GM12878 (cell line): ENCODE data around the gene DYNC1H1. TPM values are rescaled to one million over a fixed set of nuclear protein-coding genes. Genes with fewer than 3 reads are reported as not detected.

Source experiments
- ATAC-seq: fragments of 200-7000 bp; cut with Tn5 transposase; 3 replicates; pipeline ENCODE4 v1.9.1; 2020; ENCODE audit warnings: mild to moderate bottlenecking, moderate library complexity
- BruUV-seq: library from RNA; stranded (reverse); fragments of 400-500 nt; replicated peaks from 2 replicates; lab custom pipeline; 2021; lab: Mats Ljungman, UMichigan
- CTCF ChIA-PET: fragments of 300-600 bp; sonication (Branson Sonifier 250); formaldehyde crosslinking; extraction: SDS; loops from one replicate; lab custom pipeline; 2021; ENCODE audit warnings: inconsistent platforms; lab: Yijun Ruan, JAX
- POLR2A ChIA-PET: fragments of 350-600 bp; formaldehyde crosslinking; extraction: SDS; loops from one replicate; lab custom pipeline; 2021; ENCODE audit warnings: inconsistent platforms; lab: Charles Lee
- RAD21 ChIA-PET: fragments of 300-600 bp; sonication (Branson Sonifier 250); formaldehyde crosslinking; loops from one replicate; lab custom pipeline; 2023; ENCODE audit warnings: antibody characterized with exemption; ENCODE audit not compliant: unreplicated experiment; lab: Charles Lee
- SMC1A ChIA-PET: fragments of 300-600 bp; sonication (Branson Sonifier 250); formaldehyde crosslinking; loops from one replicate; lab custom pipeline; 2023; ENCODE audit not compliant: unreplicated experiment, uncharacterized antibody; lab: Charles Lee
- DNase-seq: peaks from one replicate; pipeline ENCODE4 v3.0.0-alpha.2; 2011; ENCODE audit warnings: low read depth, low spot score
- FAIRE-seq: peaks from 3 replicates; lab custom pipeline; 2011; peaks lifted over from hg19 to GRCh38; lab: Jason Lieb, UNC
- H2AFZ ChIP-seq: 2 replicates; pipeline ENCODE4 v1.6.0; 2011; ENCODE audit warnings: low read depth, low read length, control low read depth; ENCODE audit not compliant: control insufficient read depth
- H3K27ac ChIP-seq: 2 replicates; pipeline ENCODE4 v1.5.1; 2011; ENCODE audit warnings: control low read depth; ENCODE audit not compliant: control insufficient read depth, insufficient read depth
- H3K27me3 ChIP-seq, 2 experiments: replicated peaks in 1 of 2; 2 replicates each; pipeline versions ENCODE4 v1.6.0 to v1.6.1; 2011; ENCODE audit warnings: low read length in 1 of 2; ENCODE audit not compliant: control insufficient read depth in 2 of 2, insufficient read depth in 2 of 2
- H3K36me3 ChIP-seq, 2 experiments: 2 replicates each; pipeline ENCODE4 v1.5.1; 2011; ENCODE audit warnings: low read length in 1 of 2; ENCODE audit not compliant: control insufficient read depth in 2 of 2, insufficient read depth in 2 of 2
- H3K4me1 ChIP-seq: 2 replicates; pipeline ENCODE4 v1.6.1; 2011; ENCODE audit warnings: mild to moderate bottlenecking, low read length, moderate library complexity, mixed read lengths; ENCODE audit not compliant: control insufficient read depth, insufficient read depth
- H3K4me2 ChIP-seq: 2 replicates; pipeline ENCODE4 v1.6.0; 2011; ENCODE audit warnings: control low read depth; ENCODE audit not compliant: control insufficient read depth, insufficient read depth
- H3K4me3 ChIP-seq: fragments of 200-600 bp; sonication (generic); 2 replicates; pipeline ENCODE4 v1.5.1; 2016
- H3K79me2 ChIP-seq: 2 replicates; pipeline ENCODE4 v1.6.0; 2011; ENCODE audit warnings: low read length; ENCODE audit not compliant: control insufficient read depth, insufficient read depth
- H3K9ac ChIP-seq: 2 replicates; pipeline ENCODE4 v1.8.0; 2011; ENCODE audit warnings: low read length, control low read depth, mixed read lengths; ENCODE audit not compliant: control insufficient read depth, insufficient read depth
- H3K9me3 ChIP-seq: replicated peaks from 3 replicates; pipeline ENCODE4 v1.5.1; 2011; ENCODE audit warnings: mild to moderate bottlenecking, low read length; ENCODE audit not compliant: control insufficient read depth, insufficient read depth
- H4K20me1 ChIP-seq: 2 replicates; pipeline ENCODE4 v1.6.0; 2011; ENCODE audit not compliant: control insufficient read depth, insufficient read depth
- ATF7 ChIP-seq: fragments of 450-650 bp; IDR thresholded peaks from 2 replicates; pipeline ENCODE4 v1.6.1; 2016; ENCODE audit warnings: low read depth, mild to moderate bottlenecking
- CBX3 ChIP-seq: fragments of 200-600 bp; sonication (generic); IDR thresholded peaks from 2 replicates; pipeline ENCODE4 v1.6.1; 2016; ENCODE audit warnings: low read depth, borderline replicate concordance
- CREB1 ChIP-seq: IDR thresholded peaks from 2 replicates; pipeline ENCODE4 v1.6.1; 2012; ENCODE audit warnings: low read depth, mild to moderate bottlenecking, inconsistent platforms
- EED ChIP-seq: sonication (generic); IDR thresholded peaks from 2 replicates; pipeline ENCODE4 v1.6.1; 2016; ENCODE audit warnings: antibody characterized with exemption, low read depth
- EGR1 ChIP-seq, 2 experiments: IDR thresholded peaks; 1 replicate in 1 of 2; 2 replicates in 1 of 2; pipeline ENCODE4 v1.6.1; 2011 to 2012; ENCODE audit warnings: low read depth in 2 of 2, low read length in 2 of 2, borderline replicate concordance in 1 of 2, mild to moderate bottlenecking in 1 of 2, moderate library complexity in 1 of 2
- EP300 ChIP-seq, 2 experiments: fragments of 150-350 bp in 1 of 2; IDR thresholded peaks; 2 replicates each; pipeline ENCODE4 v1.6.1; 2011 to 2012; ENCODE audit warnings: low read depth in 2 of 2, low read length in 2 of 2, borderline replicate concordance in 1 of 2, improper control_type of control experiment in 1 of 2, inconsistent platforms in 1 of 2; ENCODE audit not compliant: control insufficient read depth in 1 of 2
- HDAC2 ChIP-seq: fragments of 200-600 bp; sonication (generic); IDR thresholded peaks from 2 replicates; pipeline ENCODE4 v1.6.1; 2017
- KDM1A ChIP-seq: fragments of 200-600 bp; sonication (generic); IDR thresholded peaks from 2 replicates; pipeline ENCODE4 v1.6.1; 2016; ENCODE audit warnings: borderline replicate concordance
- MEF2B ChIP-seq: fragments of 450-650 bp; IDR thresholded peaks from 2 replicates; pipeline ENCODE4 v1.6.1; 2018; ENCODE audit warnings: mild to moderate bottlenecking, moderate library complexity; ENCODE audit not compliant: partially characterized antibody, poor library complexity, severe bottlenecking
- MXI1 ChIP-seq: fragments of 150-350 bp; IDR thresholded peaks from 2 replicates; pipeline ENCODE4 v1.6.1; 2011; ENCODE audit warnings: low read depth, mild to moderate bottlenecking, inconsistent platforms, low read length, improper control_type of control experiment
- NFIC ChIP-seq: IDR thresholded peaks from 2 replicates; pipeline ENCODE4 v1.6.1; 2012; ENCODE audit warnings: low read depth, mild to moderate bottlenecking, inconsistent platforms, low read length, moderate library complexity
- NR2C2 ChIP-seq: IDR thresholded peaks from 2 replicates; pipeline ENCODE4 v1.6.1; 2011; ENCODE audit warnings: borderline replicate concordance, low read depth; ENCODE audit not compliant: control insufficient read depth, insufficient read length
- whole genome bisulfite sequencing: methylation state at CpG from one replicate; pipeline ENCODE4 v1.1.6; 2016; ENCODE audit warnings: low lambda C conversion rate; ENCODE audit not compliant: insufficient replicate concordance, insufficient coverage; ENCODE audit errors: missing lambda C conversion rate; 5-methylcytosine and 5-hydroxymethylcytosine counted together
- in situ Hi-C: fragments of 300-500 bp; cut with MboI; formaldehyde crosslinking; loops from 9 replicates; pipeline ENCODE4 v1.14.3; 2018; ENCODE audit warnings: mixed read lengths
- intact Hi-C: fragments of 100-400 bp; cut with micrococcal nuclease; formaldehyde crosslinking; loops from one replicate; pipeline ENCODE4 v1.14.2; 2022; ENCODE audit not compliant: unreplicated experiment
- polyA plus RNA-seq, 11 experiments: library from polyadenylated mRNA; depleted of rRNA in 4 of 11; unstranded in 6 of 11; stranded (reverse) in 5 of 11; fragments of >200 nt; fragmentation: Nextera tagmentation in 4 of 11; fragmentation: Illumina TruSeq in 1 of 11; extraction: Ambion mirVana in 4 of 11; extraction: Trizol in 1 of 11; gene quantifications; 1 replicate in 1 of 11; 2 replicates in 10 of 11; pipeline versions ENCODE4 v1.2.1 to v1.2.3, GENCODE V29; 2011 to 2016; ENCODE audit warnings: inconsistent platforms in 2 of 11, missing spikeins in 2 of 11, low read depth in 1 of 11
- total RNA-seq, 4 experiments: library from RNA; depleted of rRNA in 3 of 4; stranded (reverse); fragments of >200 nt in 3 of 4; fragmentation: Illumina TruSeq in 1 of 4; extraction: Trizol in 1 of 4; gene quantifications; 2 replicates each; pipeline versions ENCODE4 v1.2.1 to v1.2.3, GENCODE V29; 2013 to 2021
- TF ChIP-seq, protein P1 (sequence below): IDR thresholded peaks from 2 replicates; pipeline ENCODE4 v1.6.1; 2012; ENCODE audit warnings: low read depth, low read length, improper control_type of control experiment
- TF ChIP-seq, protein P2 (sequence below): IDR thresholded peaks from 2 replicates; pipeline ENCODE4 v1.6.1; 2012; ENCODE audit warnings: low read length, inconsistent platforms
- TF ChIP-seq, protein P3 (sequence below): fragments of 450-650 bp; formaldehyde crosslinking; IDR thresholded peaks from 2 replicates; pipeline ENCODE4 v1.5.0; 2022; ENCODE audit warnings: mild to moderate bottlenecking, missing genetic modification characterization

DYNC1H1 gene
- total and polyA plus RNA-seq, 10 of the 15 experiments (the other 5 are each of a cell fraction or from before 2014, with no cell fraction given) = 38.4 to 291 (median 111) TPM

DNA sequence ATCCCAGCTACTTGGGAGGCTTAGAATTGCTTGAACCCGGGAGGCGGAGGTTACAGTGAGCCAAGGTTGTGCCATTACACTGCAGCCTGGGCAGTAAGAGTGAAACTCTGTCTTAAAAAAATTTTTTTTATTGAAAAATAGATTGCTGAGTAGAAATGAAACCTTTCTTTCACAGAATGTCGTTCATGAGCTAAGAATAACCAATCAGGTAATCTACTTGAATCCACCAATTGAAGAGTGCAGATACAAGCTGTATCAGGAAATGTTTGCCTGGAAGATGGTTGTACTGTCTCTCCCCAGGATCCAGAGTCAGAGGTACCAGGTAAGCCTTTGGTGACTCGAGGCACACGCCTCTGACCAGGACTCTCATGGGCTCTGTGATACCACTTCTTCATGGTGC lies 27.0 kb downstream of the DYNC1H1 start (continued):
- TF ChIP-seq, protein P1, sequence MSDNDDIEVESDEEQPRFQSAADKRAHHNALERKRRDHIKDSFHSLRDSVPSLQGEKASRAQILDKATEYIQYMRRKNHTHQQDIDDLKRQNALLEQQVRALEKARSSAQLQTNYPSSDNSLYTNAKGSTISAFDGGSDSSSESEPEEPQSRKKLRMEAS = no peak
- TF ChIP-seq HDAC2 (no peak), NFIC (peak; percentile 49; the same call in 1 of the 2 replicates), CREB1 (no peak), MEF2B (peak; percentile 38), EED (0 out of 2 replicates have a peak, but pooled peaks have one; percentile 14), ATF7 (peak; percentile 40; the same call in 1 of the 2 replicates), MXI1 (no peak)
- TF ChIP-seq, protein P2, sequence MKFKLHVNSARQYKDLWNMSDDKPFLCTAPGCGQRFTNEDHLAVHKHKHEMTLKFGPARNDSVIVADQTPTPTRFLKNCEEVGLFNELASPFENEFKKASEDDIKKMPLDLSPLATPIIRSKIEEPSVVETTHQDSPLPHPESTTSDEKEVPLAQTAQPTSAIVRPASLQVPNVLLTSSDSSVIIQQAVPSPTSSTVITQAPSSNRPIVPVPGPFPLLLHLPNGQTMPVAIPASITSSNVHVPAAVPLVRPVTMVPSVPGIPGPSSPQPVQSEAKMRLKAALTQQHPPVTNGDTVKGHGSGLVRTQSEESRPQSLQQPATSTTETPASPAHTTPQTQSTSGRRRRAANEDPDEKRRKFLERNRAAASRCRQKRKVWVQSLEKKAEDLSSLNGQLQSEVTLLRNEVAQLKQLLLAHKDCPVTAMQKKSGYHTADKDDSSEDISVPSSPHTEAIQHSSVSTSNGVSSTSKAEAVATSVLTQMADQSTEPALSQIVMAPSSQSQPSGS = 0 out of 2 replicates have a peak, but pooled peaks have one; percentile 58

DNA sequence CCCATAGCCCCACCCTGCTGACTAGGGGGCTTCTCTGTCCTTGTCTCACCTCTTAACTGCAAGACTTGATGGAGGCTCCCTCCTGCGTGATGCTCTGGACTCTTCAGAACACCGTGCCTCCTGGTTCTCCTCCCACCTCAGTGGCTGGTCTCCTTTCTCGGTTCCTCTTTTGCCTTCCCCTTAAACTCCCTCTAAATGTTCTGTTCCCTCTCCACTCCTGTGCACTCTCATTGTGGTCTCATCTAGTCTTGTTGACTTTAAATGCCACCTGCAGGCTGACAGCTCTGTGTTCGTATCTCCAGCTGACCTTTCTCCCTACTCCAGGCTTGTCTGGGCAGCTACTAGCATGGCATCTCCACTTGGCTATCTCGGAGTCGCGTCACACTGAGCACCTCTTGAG lies 28.3 kb downstream of the DYNC1H1 start:
- H3K36me3 ChIP-seq = peaks cover 19 to 38% of the 10 kb centered on the region in 2 experiments
- H3K4me2 ChIP-seq = peak overlapping the region; percentile 59
- H3K27me3 ChIP-seq = no peaks in the 10 kb centered on the region
- H3K9me3 ChIP-seq = no peaks in the 10 kb centered on the region
- BruUV-seq = no TSS peak
- H3K4me3 ChIP-seq = peak overlapping the region; percentile 37; the same call in 1 of the 2 replicates
- ChIA-PET POLR2A (interaction anchor here (1.0 to 1.5 kb wide), 3 partner anchors 27 to 95 kb away, joined by 3 to 10 read pairs (median 3); no protein-coding TSS in a partner anchor), SMC1A (interaction anchor here (0.6 to 5.8 kb wide), 11 partner anchors 11 to 1276 kb away, joined by 3 to 67 read pairs (median 3); partner anchors contain the start of gene DYNC1H1), RAD21 (interaction anchor here (1.0 to 3.8 kb wide), 10 partner anchors 26 to 326 kb away, joined by 3 to 33 read pairs (median 5); partner anchors contain the start of genes DYNC1H1 and MOK), CTCF (interaction anchor here (0.9 to 3.5 kb wide), 15 partner anchors 9 to 286 kb away, joined by 3 to 44 read pairs (median 8); partner anchors contain the start of gene DYNC1H1)
- intact Hi-C loops (loop anchor here (5.0 kb wide), 1 partner anchor 285 kb away; no protein-coding TSS in a partner anchor), in situ Hi-C loops (no loop called here)
- 8% methylated on average over 7 of the region's 7 CpGs for WGBS
- no peaks in the 10 kb centered on the region for H3K79me2 ChIP-seq
- peak; percentile 97 for ATAC-seq
- no peak overlapping the region for H2AFZ ChIP-seq
- H3K4me1 ChIP-seq = peaks cover 29% of the 10 kb centered on the region
- FAIRE-seq = peak; percentile 95
- no peak overlapping the region for H3K9ac ChIP-seq
- H4K20me1 ChIP-seq = no peaks in the 10 kb centered on the region
- H3K27ac ChIP-seq = peak overlapping the region; percentile 29; the same call in 1 of the 2 replicates
- peak; percentile 84 for DNase-seq
- TF ChIP-seq KDM1A (no peak), EGR1 (IDR thresholded peaks at IDR 0.05; ENCODE audit: borderline replicate concordance in 1 of 2, low read depth in 2 of 2, low read length in 2 of 2) (0 out of 3 replicates have a peak, but pooled peaks of 1 of the 2 experiments have one; percentile 14), NR2C2 (no peak), CBX3 (no peak), EP300 (IDR thresholded peaks at IDR 0.05; ENCODE audit: borderline replicate concordance in 1 of 2, control insufficient read depth in 1 of 2, low read depth in 2 of 2, low read length in 2 of 2) (peak; percentile 43 to 86; a peak in 3 of 4 replicates)
- TF ChIP-seq, protein P2 = no peak; the same call in 1 of the 2 replicates
- TF ChIP-seq, protein P3, sequence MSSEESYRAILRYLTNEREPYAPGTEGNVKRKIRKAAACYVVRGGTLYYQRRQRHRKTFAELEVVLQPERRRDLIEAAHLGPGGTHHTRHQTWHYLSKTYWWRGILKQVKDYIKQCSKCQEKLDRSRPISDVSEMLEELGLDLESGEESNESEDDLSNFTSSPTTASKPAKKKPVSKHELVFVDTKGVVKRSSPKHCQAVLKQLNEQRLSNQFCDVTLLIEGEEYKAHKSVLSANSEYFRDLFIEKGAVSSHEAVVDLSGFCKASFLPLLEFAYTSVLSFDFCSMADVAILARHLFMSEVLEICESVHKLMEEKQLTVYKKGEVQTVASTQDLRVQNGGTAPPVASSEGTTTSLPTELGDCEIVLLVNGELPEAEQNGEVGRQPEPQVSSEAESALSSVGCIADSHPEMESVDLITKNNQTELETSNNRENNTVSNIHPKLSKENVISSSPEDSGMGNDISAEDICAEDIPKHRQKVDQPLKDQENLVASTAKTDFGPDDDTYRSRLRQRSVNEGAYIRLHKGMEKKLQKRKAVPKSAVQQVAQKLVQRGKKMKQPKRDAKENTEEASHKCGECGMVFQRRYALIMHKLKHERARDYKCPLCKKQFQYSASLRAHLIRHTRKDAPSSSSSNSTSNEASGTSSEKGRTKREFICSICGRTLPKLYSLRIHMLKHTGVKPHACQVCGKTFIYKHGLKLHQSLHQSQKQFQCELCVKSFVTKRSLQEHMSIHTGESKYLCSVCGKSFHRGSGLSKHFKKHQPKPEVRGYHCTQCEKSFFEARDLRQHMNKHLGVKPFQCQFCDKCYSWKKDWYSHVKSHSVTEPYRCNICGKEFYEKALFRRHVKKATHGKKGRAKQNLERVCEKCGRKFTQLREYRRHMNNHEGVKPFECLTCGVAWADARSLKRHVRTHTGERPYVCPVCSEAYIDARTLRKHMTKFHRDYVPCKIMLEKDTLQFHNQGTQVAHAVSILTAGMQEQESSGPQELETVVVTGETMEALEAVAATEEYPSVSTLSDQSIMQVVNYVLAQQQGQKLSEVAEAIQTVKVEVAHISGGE = no peak
